H1 (cell line): ENCODE measurements around the gene CYYR1. TPM values are rescaled to one million over a fixed set of nuclear protein-coding genes. Genes with fewer than 3 reads are reported as not detected.

Source experiments
- CBX8 ChIP-seq: fragments of 300-800, 300-1000 bp; sonication (generic); IDR thresholded peaks from 2 replicates; pipeline ENCODE4 v1.7.1; 2016; ENCODE audit warnings: low read depth, low read length, borderline replicate concordance
- RFX5 ChIP-seq: IDR thresholded peaks from 2 replicates; pipeline ENCODE4 v1.6.1; 2011; ENCODE audit warnings: low read depth, low read length, improper control_type of control experiment, borderline replicate concordance
- polyA plus RNA-seq, 7 experiments: library from polyadenylated mRNA; depleted of rRNA in 3 of 7; stranded (reverse) in 5 of 7; unstranded in 2 of 7; fragments of >200 nt in 5 of 7; fragments of 200-250 nt in 2 of 7; gene quantifications; 1 replicate in 5 of 7; 2 replicates in 1 of 7; 4 replicates in 1 of 7; pipeline versions ENCODE4 v1.2.1 to v1.2.3, GENCODE V29; 2011 to 2013; ENCODE audit warnings: missing spikeins in 2 of 7, mixed read lengths in 2 of 7
- total RNA-seq: library from RNA; stranded (reverse); fragmentation: NEBNext Ultra II Directional; extraction: Animal tissue kit (Norgen Biotek cat#: 25700); gene quantifications from 2 replicates; pipeline ENCODE4 v1.2.1, GENCODE V29; 2021
- TF ChIP-seq, protein P1 (sequence below), 3 experiments: IDR thresholded peaks; 1 replicate in 2 of 3; 2 replicates in 1 of 3; pipeline versions ENCODE4 v1.5.1 to v1.6.1; 2011; ENCODE audit warnings: low read length in 3 of 3, mild to moderate bottlenecking in 3 of 3, inconsistent platforms in 2 of 3, low read depth in 1 of 3, moderate library complexity in 1 of 3; ENCODE audit not compliant: insufficient read depth in 1 of 3; ENCODE audit errors: control extremely low read depth in 1 of 3

The CYYR1 gene
- total and polyA plus RNA-seq, 2 of the 8 experiments (the other 6 are each of a cell fraction or from before 2014, with no cell fraction given) = 12.2 to 37.9 TPM

DNA sequence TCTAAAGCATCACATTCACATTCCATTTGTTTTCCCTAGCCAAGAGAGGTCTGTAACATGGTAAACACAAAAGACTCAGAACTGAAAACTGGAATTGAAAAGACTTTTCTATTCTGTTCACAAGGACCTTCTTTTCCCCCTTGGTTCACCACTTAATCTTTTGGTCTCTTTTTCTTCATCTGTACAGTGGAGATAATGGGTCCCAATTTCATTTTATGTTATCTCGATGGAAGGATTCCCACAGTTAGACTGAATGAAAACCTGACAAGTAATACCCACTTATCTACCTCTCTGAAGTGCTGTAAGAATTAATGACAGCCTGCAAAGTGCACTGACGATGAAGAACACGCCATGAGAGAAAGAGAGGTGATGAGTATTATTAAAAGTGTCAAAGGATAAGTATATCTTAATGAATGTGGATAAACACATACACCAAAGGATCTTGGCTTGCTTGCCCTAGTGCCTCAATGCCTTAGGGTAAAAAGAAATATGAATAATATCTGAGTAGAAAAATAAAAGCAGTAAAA, 71.5 kb downstream of the CYYR1 start (continued):
- TF ChIP-seq, protein P1, sequence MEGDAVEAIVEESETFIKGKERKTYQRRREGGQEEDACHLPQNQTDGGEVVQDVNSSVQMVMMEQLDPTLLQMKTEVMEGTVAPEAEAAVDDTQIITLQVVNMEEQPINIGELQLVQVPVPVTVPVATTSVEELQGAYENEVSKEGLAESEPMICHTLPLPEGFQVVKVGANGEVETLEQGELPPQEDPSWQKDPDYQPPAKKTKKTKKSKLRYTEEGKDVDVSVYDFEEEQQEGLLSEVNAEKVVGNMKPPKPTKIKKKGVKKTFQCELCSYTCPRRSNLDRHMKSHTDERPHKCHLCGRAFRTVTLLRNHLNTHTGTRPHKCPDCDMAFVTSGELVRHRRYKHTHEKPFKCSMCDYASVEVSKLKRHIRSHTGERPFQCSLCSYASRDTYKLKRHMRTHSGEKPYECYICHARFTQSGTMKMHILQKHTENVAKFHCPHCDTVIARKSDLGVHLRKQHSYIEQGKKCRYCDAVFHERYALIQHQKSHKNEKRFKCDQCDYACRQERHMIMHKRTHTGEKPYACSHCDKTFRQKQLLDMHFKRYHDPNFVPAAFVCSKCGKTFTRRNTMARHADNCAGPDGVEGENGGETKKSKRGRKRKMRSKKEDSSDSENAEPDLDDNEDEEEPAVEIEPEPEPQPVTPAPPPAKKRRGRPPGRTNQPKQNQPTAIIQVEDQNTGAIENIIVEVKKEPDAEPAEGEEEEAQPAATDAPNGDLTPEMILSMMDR (IDR thresholded peaks at IDR 0.05; ENCODE audit: control extremely low read depth in 1 of 3, insufficient read depth in 1 of 3, low read depth in 1 of 3, low read length in 3 of 3) = no peak
- no peak for TF ChIP-seq RFX5
- no peak for TF ChIP-seq CBX8
